Right lobe of liver (tissue), 6 donors: Measurements from ENCODE around the gene HFM1. TPM values are rescaled to one million over a fixed set of nuclear protein-coding genes. Genes with fewer than 3 reads are reported as not detected.
"Not testable (repeated sequence)": the region's sequence is repeated elsewhere in the genome, so short reads cannot be mapped to it uniquely, and the experiment has no call there.

Experiments
- ATAC-seq, 4 donors: fragments of 200-7000 bp; cut with Tn5 transposase; one replicate each; pipeline ENCODE4 v1.9.1; 2020; ENCODE audit warnings: mild to moderate bottlenecking in 4 of 4, moderate library complexity in 4 of 4
- DNase-seq, 3 donors: peaks; one replicate each; pipeline ENCODE4 v3.0.0-alpha.2; 2020
- H3K27ac ChIP-seq, 3 donors: fragments of 200-600 bp; one replicate each; pipeline ENCODE4 v1.8.0; 2022
- H3K27me3 ChIP-seq, 2 donors: fragments of 200-600 bp; one replicate each; pipeline ENCODE4 v1.8.0; 2022
- H3K36me3 ChIP-seq, 4 donors: fragments of 200-600 bp; sonication (generic) in 1 of 4; one replicate each; pipeline versions ENCODE4 v1.5.1 to v1.8.0; 2017 to 2022; ENCODE audit warnings: control low read depth in 1 of 4
- H3K4me1 ChIP-seq, 4 donors: fragments of 200-600 bp; sonication (generic) in 1 of 4; one replicate each; pipeline versions ENCODE4 v1.5.1 to v1.8.0; 2017 to 2022; ENCODE audit warnings: control low read depth in 1 of 4
- H3K4me3 ChIP-seq, 3 donors: fragments of 200-600 bp; one replicate each; pipeline ENCODE4 v1.8.0; 2022
- H3K9me3 ChIP-seq, 4 donors: fragments of 200-600 bp; sonication (generic) in 1 of 4; one replicate each; pipeline versions ENCODE4 v1.5.1 to v1.8.0; 2017 to 2022; ENCODE audit warnings: control low read depth in 1 of 4
- CTCF ChIP-seq, 4 donors: fragments of 200-600 bp in 3 of 4; fragments of 450-650 bp in 1 of 4; IDR thresholded peaks; one replicate each; pipeline versions ENCODE4 v1.5.1 to v1.8.0; 2016 to 2022; ENCODE audit warnings: antibody characterized with exemption in 4 of 4, mild to moderate bottlenecking in 2 of 4
- POLR2A ChIP-seq: fragments of 450-650 bp; IDR thresholded peaks from one replicate; pipeline ENCODE4 v1.6.1; 2017; ENCODE audit warnings: antibody characterized with exemption, mild to moderate bottlenecking
- WGBS: methylation state at CpG from one replicate; pipeline ENCODE4 v1.1.6; 2018; ENCODE audit warnings: low coverage, low lambda C conversion rate; ENCODE audit not compliant: insufficient coverage; ENCODE audit errors: missing lambda C conversion rate; 5-methylcytosine and 5-hydroxymethylcytosine counted together
- intact Hi-C, 2 donors: fragments of 100-400 bp; cut with DNase I; formaldehyde crosslinking; loops; one replicate each; pipeline versions ENCODE4 v1.11.2 to v1.14.1; 2022
- total RNA-seq, 6 experiments: library from RNA; depleted of rRNA in 2 of 6; stranded (reverse); fragments of >200 nt in 2 of 6; fragmentation: NEBNext Ultra II Directional in 3 of 6; extraction: Animal tissue kit (Norgen Biotek cat#: 25700) in 3 of 6; gene quantifications; one replicate each; pipeline versions ENCODE4 v1.1.0 to v1.2.4, GENCODE V29; 2016 to 2023
- donor health status: DM: no; HTN: yes; CAD: no.
- donor health status: DM: no; HTN: no; CAD: no.
- donor health status: DM: no; HTN: no; CAD: no.
- donor health status: DM: no; HTN: yes; CAD: no.
- donor health status: DM: no; HTN: yes; CAD: no.

HFM1 gene
- total RNA-seq, 6 experiments from 2014 or later: 0.07 to 0.35 TPM; not detected in 4

DNA sequence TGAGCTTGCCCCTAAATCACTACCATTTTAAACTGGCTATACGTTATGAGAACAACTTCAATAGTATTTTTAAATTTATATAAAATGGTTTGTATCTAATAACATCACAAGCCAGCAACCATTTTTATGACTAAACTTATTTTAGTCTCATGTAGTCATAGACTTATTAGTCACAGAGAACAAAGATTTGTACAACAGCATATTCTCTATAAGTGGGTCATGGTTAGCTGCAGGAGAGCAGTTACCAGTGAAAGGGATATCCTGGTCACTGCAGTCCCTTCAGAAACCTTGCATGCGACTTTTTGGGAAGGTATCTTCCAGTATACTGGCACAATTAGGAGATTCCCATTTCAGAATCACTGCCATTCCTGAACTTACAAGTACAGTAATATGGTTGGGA, 90.0 kb downstream of the HFM1 start:
- WGBS: 65% methylated on average over 2 of the region's 2 CpGs
- intact Hi-C loops: no loop called here
- TF ChIP-seq POLR2A: no peak
- TF ChIP-seq CTCF (IDR thresholded peaks at IDR 0.05): no peak
- H3K27me3 ChIP-seq: no peaks in the 10 kb centered on the region
- H3K36me3 ChIP-seq: no peaks in the 10 kb centered on the region
- ATAC-seq (no peak), DNase-seq (no peak)
- no peak overlapping the region for H3K4me3 ChIP-seq
- H3K9me3 ChIP-seq: no peaks in the 10 kb centered on the region
- H3K4me1 ChIP-seq: no peaks in the 10 kb centered on the region
- no peak overlapping the region for H3K27ac ChIP-seq

- Histone ChIP-seq H3K27ac (no peak overlapping the region), H3K27me3 (no peaks in the 10 kb centered on the region), H3K4me1 (no peaks in the 10 kb centered on the region), H3K36me3 (no peaks in the 10 kb centered on the region), H3K9me3 (no peaks in the 10 kb centered on the region), H3K4me3 (no peak overlapping the region)
- 43% methylated on average over 1 of the region's 2 CpGs for WGBS
- intact Hi-C loops: no loop called here
- ATAC-seq (no peak), DNase-seq (no peak)
- no peak for TF ChIP-seq CTCF (IDR thresholded peaks at IDR 0.05)
- no peak for TF ChIP-seq POLR2A
Observed at GRCh38 chr1:91311672-91312071, 93.0 kb downstream of the HFM1 start.

DNA sequence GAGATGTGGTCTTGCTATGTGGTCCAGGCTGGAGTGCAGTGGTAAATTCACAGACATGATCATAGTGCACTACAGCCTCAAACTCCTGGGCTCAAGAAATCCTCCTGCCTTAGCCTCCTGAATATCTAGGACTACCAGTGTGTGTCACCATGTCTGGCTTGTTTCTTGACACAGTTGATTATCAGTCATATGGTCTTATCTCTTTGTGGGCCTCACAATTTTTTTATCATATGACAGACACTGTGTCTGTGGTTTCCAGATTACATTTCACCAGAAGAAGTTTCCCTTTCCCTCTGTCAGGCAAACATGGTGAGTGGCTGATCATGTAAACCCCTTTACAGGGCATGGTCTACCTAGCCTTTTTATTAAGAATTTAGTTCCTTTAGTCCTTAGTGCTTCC, 96.1 kb downstream of the HFM1 start:
- H3K36me3 ChIP-seq: no peaks in the 10 kb centered on the region
- TF ChIP-seq POLR2A (no peak), CTCF (IDR thresholded peaks at IDR 0.05) (no peak)
- H3K4me1 ChIP-seq: no peaks in the 10 kb centered on the region
- intact Hi-C loops: no loop called here
- DNase-seq (no peak), ATAC-seq (no peak)
- H3K9me3 ChIP-seq: no peaks in the 10 kb centered on the region
- no peak overlapping the region for H3K4me3 ChIP-seq
- no peak overlapping the region for H3K27ac ChIP-seq
- H3K27me3 ChIP-seq: no peaks in the 10 kb centered on the region

- WGBS: 89% methylated on average over 1 of the region's 1 CpG
- no peaks in the 10 kb centered on the region for H3K4me1 ChIP-seq
- no peak overlapping the region for H3K4me3 ChIP-seq
- no peaks in the 10 kb centered on the region for H3K9me3 ChIP-seq
- ATAC-seq (no peak), DNase-seq (no peak)
- no peak overlapping the region for H3K27ac ChIP-seq
- intact Hi-C loops: no loop called here
- H3K36me3 ChIP-seq: no peaks in the 10 kb centered on the region
- no peak for TF ChIP-seq CTCF (IDR thresholded peaks at IDR 0.05)
- TF ChIP-seq POLR2A: no peak
- H3K27me3 ChIP-seq: no peaks in the 10 kb centered on the region
Observed at GRCh38 chr1:91307784-91308409, 96.7 kb downstream of the HFM1 start.

GRCh38 chr1:91303165-91303564, 101.5 kb downstream of the HFM1 start:
- no peak for ATAC-seq
- H3K27ac ChIP-seq: no peak overlapping the region
- no peak overlapping the region for H3K4me3 ChIP-seq
- intact Hi-C loops: no loop called here
- no peaks in the 10 kb centered on the region for H3K36me3 ChIP-seq
- 79% methylated on average over 1 of the region's 1 CpG for WGBS
- H3K9me3 ChIP-seq: no peaks in the 10 kb centered on the region
- H3K4me1 ChIP-seq: no peaks in the 10 kb centered on the region
- DNase-seq: no peak
- TF ChIP-seq CTCF (IDR thresholded peaks at IDR 0.05): no peak
- no peak for TF ChIP-seq POLR2A
- H3K27me3 ChIP-seq: no peaks in the 10 kb centered on the region

DNA sequence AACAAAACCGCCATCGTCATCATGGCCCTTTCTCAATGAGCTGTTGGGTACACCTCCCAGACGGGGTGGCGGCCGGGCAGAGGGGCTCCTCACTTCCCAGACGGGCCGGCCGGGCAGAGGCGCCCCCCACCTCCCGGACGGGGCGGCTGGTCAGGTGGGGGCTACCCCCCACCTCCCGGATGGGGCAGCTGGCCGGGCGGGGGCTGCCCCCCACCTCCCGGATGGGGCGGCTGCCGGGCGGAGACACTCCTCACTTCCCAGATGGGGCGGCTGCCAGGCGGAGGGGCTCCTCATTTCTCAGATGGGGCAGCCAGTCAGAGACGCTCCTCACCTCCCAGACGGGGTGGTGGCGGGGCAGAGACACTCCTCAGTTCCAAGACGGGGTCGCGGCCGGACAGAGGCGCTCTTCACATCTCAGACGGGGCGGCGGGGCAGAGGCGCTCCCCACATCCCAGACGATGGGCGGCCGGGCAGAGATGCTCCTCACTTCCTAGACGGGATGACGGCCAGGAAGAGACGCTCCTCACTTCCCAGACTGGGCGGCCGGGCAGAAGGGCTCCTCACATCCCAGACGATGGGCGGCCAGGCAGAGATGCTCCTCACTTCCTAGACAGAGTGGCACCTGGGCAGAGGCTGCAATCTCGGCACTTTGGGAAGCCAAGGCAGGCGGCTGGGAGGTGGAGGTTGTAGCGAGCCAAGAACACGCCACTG, 115.6 kb downstream of the HFM1 start:
- not testable (repeated sequence) for H3K27me3 ChIP-seq, H3K27ac ChIP-seq, H3K4me1 ChIP-seq, ATAC-seq, H3K4me3 ChIP-seq, H3K9me3 ChIP-seq, H3K36me3 ChIP-seq, DNase-seq
- intact Hi-C loops: loop anchor here in 1 of 2 donors (10.0 kb wide), 1 partner anchor 124 kb away; no protein-coding TSS in a partner anchor
- 100% methylated on average over 6 of the region's 47 CpGs for WGBS

- intact Hi-C loops: loop anchor here in 1 of 2 donors (10.0 kb wide), 1 partner anchor 122 kb away; no protein-coding TSS in a partner anchor
Observed at GRCh38 chr1:91286962-91287317, 117.7 kb downstream of the HFM1 start.

More at GRCh38 chr1:91286962-91287317, 117.7 kb downstream of the HFM1 start:
- H3K27me3 ChIP-seq, H3K9me3 ChIP-seq, ATAC-seq, H3K4me3 ChIP-seq, H3K27ac ChIP-seq, H3K4me1 ChIP-seq, DNase-seq, H3K36me3 ChIP-seq: not testable (repeated sequence)
- WGBS: no CpG with 5 or more reads among the region's 13 CpGs
